ENCODE results near the gene SCLY.
"Not testable (repeated sequence)": the region's sequence is repeated elsewhere in the genome, so short reads cannot be mapped to it uniquely, and the experiment has no call there.

Gene SCLY

GRCh38 chr2:238040918-238041317 lies 19.9 kb upstream of the SCLY start:
- DNase-seq (ENCODE audit: low read depth in 2 of 2): no peak

GRCh38 chr2:238042090-238042489 lies 18.7 kb upstream of the SCLY start:
- DNase-seq (ENCODE audit: low read depth in 2 of 2): no peak

GRCh38 chr2:238042849-238043584 lies 17.8 kb upstream of the SCLY start:
- no peak for DNase-seq (ENCODE audit: low read depth in 2 of 2)

GRCh38 chr2:238043851-238044250 lies 16.9 kb upstream of the SCLY start:
- DNase-seq (ENCODE audit: low read depth in 2 of 2): no peak

- DNase-seq (ENCODE audit: low read depth in 2 of 2): no peak
Observed at GRCh38 chr2:238045575-238045974, 15.2 kb upstream of the SCLY start.

- DNase-seq (ENCODE audit: low read depth in 2 of 2): no peak
Observed at GRCh38 chr2:238046725-238047270, 14.0 kb upstream of the SCLY start.

GRCh38 chr2:238053191-238053776 lies 7.5 kb upstream of the SCLY start:
- DNase-seq (ENCODE audit: low read depth in 2 of 2): no peak

- no peak for DNase-seq (ENCODE audit: low read depth in 2 of 2)
Observed at GRCh38 chr2:238055841-238056240, 5.0 kb upstream of the SCLY start.

- DNase-seq (ENCODE audit: low read depth in 2 of 2): not testable (repeated sequence)
Observed at GRCh38 chr2:238057696-238058575, 2.9 kb upstream of the SCLY start.

- no peak for DNase-seq (ENCODE audit: low read depth in 2 of 2)
Observed at GRCh38 chr2:238059505-238059904, 1.3 kb upstream of the SCLY start.

GRCh38 chr2:238060096-238060541 lies 682 bp upstream of the SCLY start:
- DNase-seq (ENCODE audit: low read depth in 2 of 2): no peak

- DNase-seq (ENCODE audit: low read depth in 2 of 2): no peak
Observed at GRCh38 chr2:238061315-238062202, 758 bp downstream of the SCLY start.

- DNase-seq (ENCODE audit: low read depth in 2 of 2): no peak
Observed at GRCh38 chr2:238063414-238064189, 2.8 kb downstream of the SCLY start.

GRCh38 chr2:238064376-238064775 lies 3.6 kb downstream of the SCLY start:
- no peak for DNase-seq (ENCODE audit: low read depth in 2 of 2)

GRCh38 chr2:238065071-238065846 lies 4.5 kb downstream of the SCLY start:
- no peak for DNase-seq (ENCODE audit: low read depth in 2 of 2)

- no peak for DNase-seq (ENCODE audit: low read depth in 2 of 2)
Observed at GRCh38 chr2:238066218-238066617, 5.4 kb downstream of the SCLY start.

- not testable (repeated sequence) for DNase-seq (ENCODE audit: low read depth in 2 of 2)
Observed at GRCh38 chr2:238066718-238067117, 5.9 kb downstream of the SCLY start.

GRCh38 chr2:238067939-238068338 lies 7.1 kb downstream of the SCLY start:
- DNase-seq (ENCODE audit: low read depth in 2 of 2): no peak

- DNase-seq (ENCODE audit: low read depth in 2 of 2): no peak
Observed at GRCh38 chr2:238069021-238069709, 8.4 kb downstream of the SCLY start.

Data from stimulated activated CD8-positive, alpha-beta memory T cell treated with anti-CD3 and anti-CD28 coated beads, Interleukin-15, amount 100 ng/mL, for 48 hours (primary cell).